SIG-M5 (cell line): ENCODE results near the gene MSMB.
"Not testable (repeated sequence)": the region's sequence is repeated elsewhere in the genome, so short reads cannot be mapped to it uniquely, and the experiment has no call there.

Source experiments
- DNase-seq: peaks from one replicate; lab custom pipeline; 2025; lab: John Stamatoyannopoulos, UW

The MSMB gene

DNA sequence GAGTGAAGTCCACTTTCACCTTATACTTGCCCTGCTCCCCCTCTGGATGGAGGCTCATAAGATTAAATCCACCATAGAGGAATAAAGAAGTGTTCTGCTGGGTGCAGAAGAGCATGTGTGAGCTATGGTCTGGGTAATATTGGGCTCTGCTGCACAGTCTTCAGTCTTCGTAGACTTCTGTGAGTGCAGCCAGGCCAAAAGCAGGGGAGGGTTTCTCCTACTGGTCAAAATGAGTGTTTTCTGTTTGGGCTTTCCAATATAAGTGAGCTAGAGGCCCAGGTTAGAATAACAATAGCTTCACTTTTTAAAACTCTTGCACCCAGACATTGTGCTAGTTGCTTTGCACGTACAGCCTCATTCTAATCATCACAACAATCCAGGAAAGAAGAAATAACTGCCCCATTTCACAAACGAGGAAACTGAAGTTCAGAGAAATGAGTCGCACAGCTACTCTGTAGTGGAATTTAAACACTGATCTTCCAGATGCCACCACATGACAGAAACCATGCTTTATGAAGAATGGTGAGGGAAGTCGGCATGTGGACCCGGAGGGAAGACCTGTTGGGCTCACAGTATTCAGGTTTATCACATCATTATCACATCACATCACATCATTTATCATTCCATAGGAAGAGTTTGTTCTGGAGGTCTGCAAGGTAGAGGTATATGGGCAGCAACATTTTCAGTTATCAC lies 23.8 kb upstream of the MSMB start:
- no peak for DNase-seq

DNA sequence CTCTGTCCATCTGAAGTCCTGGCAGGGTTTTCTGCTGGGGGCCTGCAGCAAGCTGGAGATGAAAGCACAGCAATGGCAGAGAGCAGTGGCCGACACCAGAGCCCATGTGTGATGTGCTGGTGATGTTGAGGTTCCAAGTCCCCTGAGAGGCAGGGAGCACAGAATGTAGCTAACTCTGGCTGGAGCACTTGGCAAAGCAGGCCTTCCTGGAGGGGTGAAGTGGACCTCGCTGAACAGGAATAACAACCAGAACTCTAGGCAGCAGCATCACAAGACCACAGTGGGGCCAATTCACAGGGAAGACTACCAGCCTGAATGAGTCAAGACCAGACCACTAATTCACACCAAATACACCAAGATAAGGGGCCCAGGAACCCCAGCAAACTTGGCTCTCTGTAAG lies 22.8 kb upstream of the MSMB start:
- DNase-seq, result no peak

DNA sequence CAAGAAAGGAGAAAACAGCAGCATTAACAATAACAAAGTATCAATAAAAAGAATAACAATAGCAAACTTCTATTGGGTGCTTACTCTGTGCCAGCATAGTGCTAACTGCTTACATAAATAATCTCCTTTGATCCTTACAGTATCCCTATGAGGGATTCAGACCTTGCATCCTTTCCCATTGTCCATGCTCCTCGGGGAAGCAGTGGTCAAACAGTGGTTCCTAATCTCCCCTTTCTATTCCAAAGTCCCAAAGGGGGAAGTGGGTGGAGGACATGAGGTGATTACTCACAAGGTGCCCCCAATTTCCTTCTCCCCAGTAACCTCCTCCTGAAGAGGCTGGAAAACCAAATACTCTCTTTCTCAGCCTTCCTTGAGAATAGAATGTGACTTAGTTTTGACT lies 22.0 kb upstream of the MSMB start:
- no peak for DNase-seq

DNA sequence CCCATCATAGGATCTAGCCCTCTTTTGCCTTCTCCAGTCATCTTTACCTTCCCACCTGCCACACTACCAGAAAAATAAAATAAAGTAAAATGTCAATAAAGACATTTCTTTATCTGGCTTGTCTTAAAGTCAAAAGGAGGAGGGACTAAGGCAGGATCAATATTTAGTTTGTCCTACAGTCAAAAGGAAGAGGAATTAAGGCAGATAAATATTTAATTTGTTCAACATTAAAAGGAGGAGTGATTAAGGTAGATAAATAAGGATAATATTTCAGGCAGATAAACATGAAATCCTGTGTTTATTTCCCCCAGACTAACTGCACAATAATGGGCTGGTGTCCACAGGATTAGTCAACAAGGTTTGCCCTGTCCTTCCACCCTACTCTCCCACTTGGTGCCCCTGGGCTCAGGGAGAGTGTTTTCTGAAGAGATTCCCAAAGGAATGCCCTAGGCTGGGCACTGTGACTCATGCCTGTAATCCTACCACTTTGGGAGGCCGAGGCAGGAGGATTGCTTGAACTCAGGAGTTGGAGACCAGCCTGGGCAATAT lies 18.3 kb upstream of the MSMB start:
- no peak for DNase-seq

DNA sequence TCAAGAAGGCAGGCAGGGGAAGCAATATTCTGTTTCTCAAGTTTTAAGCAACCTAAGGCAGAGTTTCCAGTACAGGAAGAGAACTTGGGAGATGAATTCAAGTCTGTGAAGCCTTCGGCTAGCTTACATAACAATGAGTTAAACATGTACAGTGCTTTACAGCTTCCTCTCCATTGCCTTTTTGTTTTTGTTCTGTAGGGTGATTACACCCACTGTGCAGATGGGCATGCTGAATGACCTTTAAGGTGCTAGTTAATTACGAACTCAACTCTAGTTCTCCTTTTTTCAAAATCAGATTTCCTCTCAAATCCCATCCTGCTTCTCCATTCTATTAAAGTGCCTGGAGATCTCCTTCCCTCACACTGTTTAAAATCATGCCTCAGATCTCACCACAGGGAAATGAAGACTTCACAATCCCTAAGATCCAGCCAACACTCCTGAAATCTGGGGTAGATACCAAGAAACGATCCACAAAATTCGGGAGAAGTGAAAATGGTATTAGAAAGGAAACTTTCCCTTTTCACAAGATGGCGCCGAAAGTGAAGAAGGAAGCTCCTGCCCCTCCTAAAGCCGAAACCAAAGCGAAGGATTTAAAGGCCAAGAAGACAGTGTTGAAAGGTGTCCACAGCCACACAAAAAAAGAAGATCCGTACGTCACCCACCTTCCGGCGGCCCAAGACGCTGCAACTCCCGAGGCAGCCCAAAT lies 16.8 kb upstream of the MSMB start:
- no peak for DNase-seq

DNA sequence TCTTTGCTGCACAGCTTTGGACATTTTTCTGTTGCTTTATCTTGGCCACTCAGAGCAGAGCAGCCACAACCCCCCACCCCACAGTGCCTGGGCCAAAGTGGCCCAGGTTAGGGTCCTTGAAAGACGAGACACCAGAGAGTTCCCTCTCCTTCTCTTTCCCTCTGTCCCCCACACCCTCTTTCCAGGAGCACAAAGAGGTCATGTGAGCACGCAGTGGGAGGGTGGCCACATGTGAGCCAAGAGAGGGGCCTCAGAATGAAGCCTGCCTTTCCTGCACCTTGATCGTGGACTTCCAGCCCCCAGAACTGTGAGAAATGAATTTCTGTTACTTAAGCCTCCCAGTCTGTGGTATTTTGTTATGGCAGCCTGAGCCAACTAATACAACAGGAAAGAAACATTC lies 14.6 kb upstream of the MSMB start:
- no peak for DNase-seq

DNA sequence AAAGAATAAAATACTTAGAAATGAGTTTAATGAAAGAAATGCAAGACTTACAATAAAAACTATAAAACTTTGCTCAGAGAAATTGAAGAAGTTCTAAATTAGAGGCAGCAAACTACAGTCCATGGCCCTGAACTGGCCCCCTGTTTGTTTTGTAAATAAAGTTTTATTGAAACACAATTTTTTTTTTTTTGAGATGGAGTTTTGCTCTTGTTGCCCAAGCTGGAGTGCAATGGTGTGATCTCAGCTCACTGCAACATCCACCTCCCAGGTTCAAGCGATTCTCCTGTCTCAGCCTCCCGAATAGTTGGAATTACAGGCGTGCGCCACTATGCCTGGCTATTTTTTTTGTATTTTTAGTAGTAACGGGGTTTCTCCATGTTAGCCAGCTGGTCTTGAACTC lies 11.9 kb upstream of the MSMB start:
- DNase-seq, result not testable (repeated sequence)

DNA sequence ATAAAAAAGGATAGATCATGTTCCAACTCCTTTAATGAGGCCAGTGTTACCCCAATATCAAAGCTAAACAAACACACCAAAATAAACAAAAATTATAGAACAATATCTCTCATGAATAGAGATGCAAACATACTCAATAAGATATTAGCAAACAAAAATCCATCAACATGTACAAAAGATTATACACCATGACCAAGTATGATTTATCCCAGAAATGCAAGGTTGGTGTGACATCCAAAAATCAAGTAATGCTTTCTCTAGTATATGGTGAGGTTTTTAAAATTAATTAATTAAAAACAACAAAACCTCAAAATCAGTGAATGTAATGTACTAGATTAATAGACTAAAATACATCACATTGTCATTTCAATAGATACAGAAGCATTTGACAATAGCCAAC lies 11.0 kb upstream of the MSMB start:
- no peak for DNase-seq

DNA sequence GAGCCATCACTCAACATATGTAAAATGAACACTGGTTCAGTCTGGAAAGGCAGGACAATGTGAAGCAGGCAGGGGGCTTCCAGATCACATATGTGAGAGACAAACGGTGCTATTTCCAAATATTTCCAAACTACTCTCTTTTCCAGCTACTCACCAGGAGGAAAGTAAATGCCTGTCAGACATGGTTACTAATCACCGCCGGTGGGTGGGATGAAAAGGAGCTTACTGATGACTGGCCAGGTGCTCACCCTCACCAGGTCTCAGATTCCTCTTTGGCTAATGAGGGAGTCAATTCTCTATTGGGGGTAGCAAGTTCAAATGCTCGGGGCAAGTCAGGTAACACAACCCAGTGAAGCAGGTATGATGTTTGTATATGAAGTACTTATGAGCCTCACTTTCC lies 9.7 kb upstream of the MSMB start:
- DNase-seq, result no peak

DNA sequence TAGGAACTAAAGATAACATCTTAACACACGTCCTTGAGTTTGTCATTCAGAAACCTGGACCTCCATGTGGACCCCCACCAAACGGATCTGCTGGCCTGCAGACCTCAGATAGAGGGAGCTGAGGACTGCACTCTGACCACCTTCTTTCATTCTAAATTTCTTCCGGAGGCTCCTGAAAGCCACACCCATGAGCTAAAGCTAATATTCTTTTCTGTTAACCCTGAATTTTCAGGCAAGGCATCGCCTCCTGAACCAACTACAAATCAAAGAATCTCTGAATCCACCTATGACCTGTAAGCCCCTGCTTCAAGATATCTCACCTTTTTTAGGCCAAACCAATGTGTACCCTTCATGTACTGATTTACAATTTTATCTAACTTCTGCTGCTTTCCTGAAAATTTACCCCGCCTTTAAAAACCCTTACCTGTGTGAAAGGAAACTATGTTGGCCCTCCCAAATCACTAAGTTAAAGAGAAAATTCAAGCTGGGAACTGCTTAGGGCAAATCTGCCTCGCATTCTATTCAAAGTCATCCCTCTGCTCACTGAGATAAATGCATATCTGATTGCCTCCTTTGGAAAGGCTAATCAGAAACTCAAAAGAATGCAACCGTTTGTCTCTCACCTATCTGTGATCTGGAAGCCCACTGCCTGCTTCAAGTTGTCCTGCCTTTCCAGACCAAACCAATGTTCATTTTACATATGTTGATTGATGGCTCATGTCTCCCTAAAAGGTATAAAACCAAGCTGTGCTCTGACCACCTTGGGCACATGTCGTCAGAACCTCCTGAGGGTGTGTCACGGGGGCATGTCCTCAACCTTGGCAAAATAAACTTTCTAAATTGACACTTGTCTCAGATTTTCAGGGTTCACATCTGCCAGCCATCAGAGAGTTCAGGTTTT lies 7.7 kb upstream of the MSMB start:
- DNase-seq, result no peak

DNA sequence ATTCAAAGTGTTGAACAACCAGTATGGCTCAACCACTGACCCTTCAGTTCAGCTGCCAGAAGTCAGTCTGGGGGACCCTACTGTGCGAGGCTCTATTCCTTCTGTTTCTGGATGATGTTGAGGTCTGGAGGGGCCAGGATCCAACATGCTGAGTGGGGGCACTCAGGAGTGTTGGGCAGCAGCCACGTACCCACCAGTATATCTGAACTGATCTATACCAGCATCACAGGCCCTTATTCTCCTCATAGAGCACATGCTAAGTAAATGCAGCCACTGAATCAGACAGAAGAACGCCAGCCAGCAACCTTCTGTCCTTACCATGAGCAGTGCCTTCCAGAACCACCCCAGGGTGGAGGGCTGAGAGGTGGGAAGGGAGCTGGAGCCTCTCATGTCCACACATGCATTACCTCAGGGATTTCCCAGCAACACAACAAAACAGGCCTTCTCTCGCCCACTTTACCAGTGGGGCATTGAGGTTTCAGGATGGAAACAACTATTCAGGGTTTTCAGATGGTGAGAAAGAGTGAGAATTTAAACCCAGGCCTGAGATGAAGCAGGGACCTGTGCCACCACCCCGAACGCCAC lies 6.8 kb upstream of the MSMB start:
- DNase-seq, result no peak

DNA sequence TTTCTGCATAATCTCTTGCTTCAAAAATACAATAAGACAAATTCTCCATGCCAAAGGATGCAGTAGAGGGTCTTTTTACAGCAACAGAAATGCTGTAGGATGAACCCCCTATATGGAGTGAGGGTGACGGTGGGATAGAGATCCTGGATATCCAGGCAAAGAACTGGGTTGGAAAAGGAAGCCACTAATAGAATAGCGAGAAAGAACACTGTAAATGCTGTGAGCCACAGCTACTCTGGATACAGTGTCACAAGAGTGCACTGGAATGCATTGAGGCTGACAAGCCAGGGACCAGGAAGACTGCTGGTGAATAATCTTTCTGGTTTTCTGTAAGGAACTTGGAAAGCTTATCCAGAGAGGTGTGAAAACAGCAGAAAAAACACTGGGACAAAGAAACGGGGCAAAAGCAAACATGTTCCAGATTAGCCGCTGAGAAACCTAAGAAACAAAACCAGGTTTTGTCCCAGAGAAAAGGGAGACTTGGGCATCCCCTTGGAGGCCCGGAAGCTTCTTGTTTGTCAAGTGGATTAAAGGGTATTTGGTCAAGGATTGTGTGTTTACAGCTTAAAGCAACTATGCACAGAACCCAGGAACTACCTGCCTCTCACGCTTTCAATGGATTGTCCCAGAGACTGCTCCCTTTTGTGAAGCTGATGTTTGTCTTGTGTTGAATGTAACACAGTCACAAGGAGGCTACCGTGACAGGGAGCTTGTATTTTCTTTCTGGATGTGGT lies 6.2 kb upstream of the MSMB start:
- no peak for DNase-seq

DNA sequence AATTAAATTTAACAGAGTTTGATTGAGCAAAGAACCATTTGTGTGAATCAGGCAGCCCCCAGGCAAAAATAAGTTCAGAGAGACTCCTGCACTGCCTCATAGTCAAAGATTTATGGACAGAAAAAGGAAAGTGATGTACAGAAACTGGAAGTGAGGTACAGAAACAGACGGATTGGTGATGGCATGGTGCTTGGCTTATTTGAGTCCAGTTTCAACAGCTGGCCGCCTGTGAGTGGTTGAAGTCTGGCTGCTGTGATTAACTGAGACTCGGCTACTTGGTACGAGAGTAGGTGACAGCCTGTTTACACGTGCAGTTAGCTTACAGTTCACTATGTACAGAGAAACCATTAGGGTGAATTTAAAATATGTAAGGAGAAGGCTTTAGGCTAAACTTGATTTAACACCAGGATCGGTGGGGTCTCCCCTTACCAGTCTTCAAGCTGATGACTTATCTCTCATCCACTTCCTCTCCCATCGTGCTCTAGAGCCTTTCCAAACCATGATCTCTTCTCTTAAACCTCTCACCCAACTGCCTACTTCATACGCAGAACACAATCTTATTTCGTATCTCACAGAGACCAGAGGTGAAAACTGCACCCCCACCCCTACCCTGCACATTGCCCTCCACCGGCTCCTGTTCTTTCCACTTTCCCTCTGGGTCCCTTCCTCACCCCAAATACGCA lies 5.0 kb upstream of the MSMB start:
- DNase-seq, result no peak

DNA sequence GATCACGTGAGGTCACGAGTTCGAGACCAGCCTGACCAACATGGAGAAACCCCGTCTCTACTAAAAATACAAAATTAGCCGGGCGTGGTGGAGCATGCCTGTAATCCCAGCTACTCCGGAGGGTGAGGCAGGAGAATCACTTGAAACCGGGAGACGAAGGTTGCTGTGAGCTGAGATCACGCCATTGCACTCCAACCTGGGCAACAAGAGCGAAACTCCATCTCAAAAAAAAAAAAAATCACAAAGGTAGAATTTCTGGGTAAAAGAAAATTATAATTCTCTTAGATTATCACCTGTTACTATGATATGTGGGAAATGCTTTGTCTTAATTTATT lies 3.4 kb upstream of the MSMB start:
- DNase-seq, result not testable (repeated sequence)

DNA sequence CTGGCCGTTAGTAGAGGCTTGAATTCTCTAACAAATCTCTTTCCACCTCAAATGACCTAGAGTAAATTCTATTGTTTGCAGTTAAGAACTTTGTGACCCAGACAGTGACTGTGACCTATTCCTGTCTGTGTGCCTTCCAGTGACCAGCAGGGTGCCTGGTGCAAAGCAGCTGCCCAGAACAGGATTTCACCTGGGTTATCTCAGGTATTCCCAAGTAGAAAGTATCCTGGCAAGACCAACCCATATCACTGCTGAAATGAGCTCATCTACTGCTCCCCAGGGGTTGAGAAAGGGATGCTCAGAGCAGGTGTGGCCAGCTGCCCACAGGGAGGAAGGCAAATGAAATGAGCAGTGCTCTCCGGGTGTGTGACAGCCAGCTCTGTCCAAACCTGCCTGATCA lies 2.1 kb upstream of the MSMB start:
- no peak for DNase-seq

DNA sequence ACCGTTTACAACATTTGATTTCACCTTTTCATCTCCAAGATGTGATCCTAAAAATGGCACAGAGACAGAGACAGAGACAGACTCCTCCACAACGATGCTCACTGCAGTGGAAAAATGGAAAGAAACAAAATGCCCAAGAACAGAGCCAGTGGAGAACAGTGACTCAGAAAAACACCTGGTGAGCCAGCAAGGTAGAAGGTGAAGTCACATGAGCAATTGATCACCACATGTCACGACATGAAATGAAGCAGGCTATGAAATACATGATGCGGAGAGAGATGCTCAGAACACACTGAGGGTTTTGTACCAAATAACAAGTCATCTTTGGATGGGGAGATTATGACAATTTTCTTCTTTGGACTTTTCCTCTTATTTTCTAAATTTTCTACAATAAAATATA lies 3.5 kb downstream of the MSMB start:
- DNase-seq, result no peak

DNA sequence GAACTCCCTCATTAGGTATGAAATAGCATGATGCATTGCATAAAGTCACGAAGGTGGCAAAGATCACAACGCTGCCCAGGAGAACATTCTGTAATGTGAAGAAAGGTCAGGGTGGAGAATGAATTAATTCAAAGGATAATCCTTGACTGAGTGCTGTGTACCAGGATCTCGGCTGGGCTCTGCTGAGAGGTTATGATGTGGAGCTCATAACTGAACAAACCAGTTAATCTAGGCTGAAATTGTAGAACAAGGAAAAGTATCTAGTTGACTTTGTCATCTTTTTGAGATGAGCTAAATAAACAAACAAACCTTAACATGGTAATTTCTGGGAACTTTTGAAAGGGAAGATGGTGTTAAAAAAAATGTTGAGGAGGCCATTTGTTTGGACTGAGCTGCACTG lies 6.1 kb downstream of the MSMB start:
- DNase-seq, result no peak

DNA sequence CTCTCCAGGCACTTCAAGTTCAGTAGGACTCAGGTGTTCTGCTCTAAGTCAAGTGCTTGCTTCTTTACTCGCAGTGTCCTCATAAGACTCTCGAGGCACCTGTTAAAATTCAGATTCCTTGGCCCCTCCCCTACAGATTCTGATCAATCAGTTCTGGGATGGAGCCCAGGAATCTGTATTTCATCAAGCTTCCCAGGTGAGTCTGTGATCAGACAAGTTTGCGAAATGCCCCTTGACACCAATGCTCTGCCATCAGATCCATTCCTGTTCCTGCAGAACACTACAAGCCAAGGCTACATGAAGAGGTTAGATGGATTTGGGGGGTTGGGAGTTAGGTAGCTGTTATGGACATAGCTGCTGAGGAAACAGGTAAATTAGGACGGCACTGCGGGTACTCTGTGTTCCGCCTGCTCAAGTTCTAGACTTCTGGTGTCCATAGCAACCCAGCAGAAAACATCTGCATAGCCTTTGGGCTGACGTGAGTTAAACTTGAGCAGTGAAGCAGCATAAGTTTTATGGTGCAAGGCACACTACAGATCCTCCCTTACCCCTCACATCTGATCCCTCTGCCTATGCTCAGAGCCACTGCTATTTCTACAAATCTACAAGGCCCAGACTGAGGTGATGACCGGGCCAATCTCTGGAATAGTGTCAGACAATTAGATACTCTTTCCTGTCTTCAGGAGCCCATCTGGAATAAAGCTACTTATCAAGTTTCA lies 8.8 kb downstream of the MSMB start:
- no peak for DNase-seq

DNA sequence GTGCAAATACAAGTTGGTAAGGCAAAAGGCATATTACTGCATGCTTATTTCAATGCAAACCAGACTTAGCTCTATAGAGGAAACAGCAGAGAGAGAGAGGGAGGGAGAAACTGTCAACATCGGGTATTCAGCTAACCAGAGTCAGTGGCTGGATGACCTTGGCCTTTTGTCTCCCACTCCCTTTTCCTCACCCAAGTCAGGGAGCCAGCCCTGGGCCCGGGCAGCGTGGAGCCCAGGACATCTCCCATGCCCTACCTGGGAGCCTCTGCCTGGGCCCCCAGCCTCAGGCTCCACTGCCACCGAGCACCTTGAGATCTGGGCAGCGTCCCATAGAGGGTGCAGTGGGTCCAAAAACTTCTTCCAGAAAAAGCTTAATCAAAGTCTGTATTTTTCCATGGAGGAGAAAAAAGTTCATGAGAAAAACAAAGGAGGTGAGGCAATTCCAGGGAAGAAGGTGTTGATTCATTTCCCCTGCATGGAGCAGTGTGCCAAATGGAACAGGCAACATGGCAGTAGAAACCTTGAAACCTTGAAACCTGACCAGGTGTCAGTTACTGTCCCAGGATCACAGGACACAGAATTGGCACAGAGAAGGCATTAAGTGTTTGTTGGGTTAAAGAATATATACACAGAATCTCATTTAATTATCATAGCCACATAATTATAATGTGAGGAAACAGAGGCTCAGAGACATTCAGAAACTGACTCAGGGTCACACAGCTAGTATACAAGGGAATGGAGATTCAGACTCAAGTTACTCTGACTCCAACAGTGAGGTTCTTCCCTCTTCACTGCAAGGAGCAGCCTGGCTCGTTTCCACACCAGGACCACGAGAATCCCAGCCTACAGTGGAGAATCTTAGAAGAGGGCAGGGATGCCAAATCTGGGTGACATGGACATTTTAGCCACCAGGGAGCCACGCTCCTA lies 9.9 kb downstream of the MSMB start:
- no peak for DNase-seq
